ENCODE results near the gene TEX35.
"Not testable (repeated sequence)": the region's sequence is repeated elsewhere in the genome, so short reads cannot be mapped to it uniquely, and the experiment has no call there.

The TEX35 gene

GRCh38 chr1:178500936-178501554 lies 11.9 kb upstream of the TEX35 start:
- Histone ChIP-seq H3K9me3 (ENCODE audit: insufficient read depth, low read length) (no peaks in the 10 kb centered on the region), H3K9ac (ENCODE audit: insufficient read length, low read depth) (no peak overlapping the region), H3K27me3 (ENCODE audit: insufficient read depth, insufficient read length) (no peaks in the 10 kb centered on the region), H3K4me1 (ENCODE audit: insufficient read depth, insufficient read length) (peaks cover 6% of the 10 kb centered on the region), H3K36me3 (ENCODE audit: insufficient read depth, insufficient read length, low read length) (no peaks in the 10 kb centered on the region), H3K4me3 (ENCODE audit: insufficient read length, low read depth) (no peak overlapping the region)
- DNase-seq (ENCODE audit: low read depth, low spot score), result no peak
- TF ChIP-seq SUZ12 (IDR thresholded peaks at IDR 0.05; ENCODE audit: extremely low read depth, insufficient read depth, insufficient read length) (no peak), YY1 (IDR thresholded peaks at IDR 0.05; ENCODE audit: insufficient read depth, insufficient read length) (no peak)

DNA sequence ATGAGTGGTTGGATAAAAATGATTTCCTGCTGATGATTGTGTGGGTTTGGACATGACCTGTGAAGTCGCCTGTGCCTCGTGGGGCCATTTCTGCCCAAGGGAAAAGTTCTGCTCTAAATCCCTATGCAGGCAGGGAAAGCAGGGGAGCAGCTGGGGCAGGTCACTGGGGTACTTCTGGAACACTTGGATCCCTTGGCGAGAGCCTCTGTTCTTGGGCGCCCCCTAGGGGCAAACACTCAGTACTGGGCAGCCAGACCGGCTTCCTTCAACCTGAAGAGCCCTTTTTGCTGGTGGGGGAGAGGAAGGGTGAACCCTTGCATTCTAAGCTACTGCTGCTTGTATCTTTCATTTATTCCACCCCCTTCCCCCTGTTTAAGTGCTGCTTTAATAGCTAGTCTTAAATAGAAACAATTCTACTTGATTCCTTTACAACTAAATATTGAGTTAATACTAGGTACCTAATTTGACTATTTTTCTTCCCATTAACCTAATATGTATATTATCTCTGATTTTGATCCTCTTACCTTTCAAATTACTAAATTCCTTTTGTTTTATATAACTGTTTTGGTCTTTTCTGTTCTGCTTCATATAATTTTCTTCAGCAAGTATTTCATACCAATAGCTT lies 11.1 kb upstream of the TEX35 start:
- Histone ChIP-seq H3K4me1 (ENCODE audit: insufficient read depth, insufficient read length) (peaks cover 6% of the 10 kb centered on the region), H3K4me3 (ENCODE audit: insufficient read length, low read depth) (no peak overlapping the region), H3K36me3 (ENCODE audit: insufficient read depth, insufficient read length, low read length) (no peaks in the 10 kb centered on the region), H3K9ac (ENCODE audit: insufficient read length, low read depth) (no peak overlapping the region), H3K9me3 (ENCODE audit: insufficient read depth, low read length) (no peaks in the 10 kb centered on the region), H3K27me3 (ENCODE audit: insufficient read depth, insufficient read length) (no peaks in the 10 kb centered on the region)
- TF ChIP-seq ZNF274 (IDR thresholded peaks at IDR 0.05; ENCODE audit: low read depth, low read length) (no peak), YY1 (IDR thresholded peaks at IDR 0.05; ENCODE audit: insufficient read depth, insufficient read length) (no peak), SUZ12 (IDR thresholded peaks at IDR 0.05; ENCODE audit: extremely low read depth, insufficient read depth, insufficient read length) (no peak)
- peak; percentile 78 for DNase-seq (ENCODE audit: low read depth, low spot score)

DNA sequence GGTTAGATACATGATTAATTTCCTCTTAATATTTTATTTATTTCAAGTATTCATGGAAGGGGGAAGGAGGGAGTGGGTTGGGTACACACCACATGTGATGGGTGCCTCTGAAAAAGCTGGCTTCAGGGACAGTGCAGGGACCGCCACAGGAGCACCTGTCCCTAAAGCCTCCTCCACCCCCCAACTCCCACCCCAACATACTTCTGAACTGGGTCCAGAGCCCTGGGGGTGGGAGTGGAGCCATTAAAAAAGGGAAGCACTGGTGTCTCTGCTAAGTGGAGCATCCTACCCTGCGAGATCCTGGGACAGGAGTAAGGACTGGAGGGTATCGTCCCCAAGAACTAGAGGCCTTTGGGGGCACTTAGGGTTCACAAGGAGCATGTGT lies 10.6 kb upstream of the TEX35 start:
- Histone ChIP-seq H3K9me3 (ENCODE audit: insufficient read depth, low read length) (no peaks in the 10 kb centered on the region), H3K36me3 (ENCODE audit: insufficient read depth, insufficient read length, low read length) (no peaks in the 10 kb centered on the region), H3K27me3 (ENCODE audit: insufficient read depth, insufficient read length) (no peaks in the 10 kb centered on the region), H3K9ac (ENCODE audit: insufficient read length, low read depth) (no peak overlapping the region), H3K4me1 (ENCODE audit: insufficient read depth, insufficient read length) (peaks cover 6% of the 10 kb centered on the region), H3K4me3 (ENCODE audit: insufficient read length, low read depth) (no peak overlapping the region)
- no peak for DNase-seq (ENCODE audit: low read depth, low spot score)
- TF ChIP-seq YY1 (IDR thresholded peaks at IDR 0.05; ENCODE audit: insufficient read depth, insufficient read length) (no peak), SUZ12 (IDR thresholded peaks at IDR 0.05; ENCODE audit: extremely low read depth, insufficient read depth, insufficient read length) (no peak)

- Histone ChIP-seq H3K4me1 (ENCODE audit: insufficient read depth, insufficient read length) (peaks cover 4% of the 10 kb centered on the region), H3K9me3 (ENCODE audit: insufficient read depth, low read length) (no peaks in the 10 kb centered on the region), H3K4me3 (ENCODE audit: insufficient read length, low read depth) (no peak overlapping the region), H3K36me3 (ENCODE audit: insufficient read depth, insufficient read length, low read length) (no peaks in the 10 kb centered on the region), H3K27me3 (ENCODE audit: insufficient read depth, insufficient read length) (no peaks in the 10 kb centered on the region), H3K9ac (ENCODE audit: insufficient read length, low read depth) (no peak overlapping the region)
- DNase-seq (ENCODE audit: low read depth, low spot score), result no peak
- TF ChIP-seq ZNF274 (IDR thresholded peaks at IDR 0.05; ENCODE audit: low read depth, low read length), result no peak
- TF ChIP-seq SUZ12 (IDR thresholded peaks at IDR 0.05; ENCODE audit: extremely low read depth, insufficient read depth, insufficient read length), result no peak
- no peak for TF ChIP-seq YY1 (IDR thresholded peaks at IDR 0.05; ENCODE audit: insufficient read depth, insufficient read length)
Measured at GRCh38 chr1:178502856-178503255, 10.1 kb upstream of the TEX35 start.

DNA sequence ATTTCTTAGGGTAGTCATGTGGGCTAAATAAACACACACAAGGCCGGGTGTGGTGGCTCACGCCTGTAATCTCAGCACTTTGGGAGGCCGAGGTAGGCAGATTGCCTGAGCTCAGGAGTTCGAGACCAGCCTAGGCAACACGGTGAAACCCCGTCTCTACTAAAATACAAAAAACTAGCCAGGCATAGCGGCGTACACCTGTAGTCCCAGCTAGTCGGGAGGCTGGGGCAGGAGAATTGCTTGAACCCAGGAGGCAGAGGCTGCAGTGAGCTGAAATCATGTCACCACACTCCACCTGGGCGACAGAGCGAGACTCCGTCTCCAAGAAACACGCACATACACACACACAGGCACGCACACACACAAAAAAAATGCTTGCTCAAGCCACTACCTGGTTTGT lies 9.6 kb upstream of the TEX35 start:
- not testable (repeated sequence) for H3K4me3 ChIP-seq (ENCODE audit: insufficient read length, low read depth); H3K36me3 ChIP-seq (ENCODE audit: insufficient read depth, insufficient read length, low read length); H3K27me3 ChIP-seq (ENCODE audit: insufficient read depth, insufficient read length); DNase-seq (ENCODE audit: low read depth, low spot score); H3K9me3 ChIP-seq (ENCODE audit: insufficient read depth, low read length); H3K9ac ChIP-seq (ENCODE audit: insufficient read length, low read depth); H3K4me1 ChIP-seq (ENCODE audit: insufficient read depth, insufficient read length)

DNA sequence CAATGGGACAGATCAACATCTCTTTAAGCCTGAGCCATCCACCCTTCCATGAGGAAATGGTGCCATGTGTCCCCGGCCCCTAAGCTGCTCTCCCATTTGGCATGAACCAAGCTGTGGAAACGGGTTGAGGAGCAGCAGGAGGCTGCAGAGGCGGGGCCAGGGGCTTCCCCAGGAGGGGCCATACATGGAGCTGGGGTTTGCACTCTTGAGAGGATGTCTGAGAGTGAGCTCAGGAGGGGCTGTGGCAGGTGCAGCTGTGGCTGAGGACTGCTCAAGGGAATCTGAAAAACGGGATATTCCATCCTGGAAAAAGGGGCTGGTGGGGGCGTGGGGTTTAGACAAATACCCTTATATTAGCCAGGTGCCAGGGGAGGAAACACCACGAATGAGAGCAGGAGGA lies 9.1 kb upstream of the TEX35 start:
- no peak overlapping the region for H3K4me3 ChIP-seq (ENCODE audit: insufficient read length, low read depth)
- DNase-seq (ENCODE audit: low read depth, low spot score), result no peak
- no peak for TF ChIP-seq ZNF274 (IDR thresholded peaks at IDR 0.05; ENCODE audit: low read depth, low read length)
- no peak for TF ChIP-seq SUZ12 (IDR thresholded peaks at IDR 0.05; ENCODE audit: extremely low read depth, insufficient read depth, insufficient read length)
- no peak for TF ChIP-seq YY1 (IDR thresholded peaks at IDR 0.05; ENCODE audit: insufficient read depth, insufficient read length)
- no peaks in the 10 kb centered on the region for H3K4me1 ChIP-seq (ENCODE audit: insufficient read depth, insufficient read length)
- H3K36me3 ChIP-seq (ENCODE audit: insufficient read depth, insufficient read length, low read length), result no peaks in the 10 kb centered on the region
- no peak overlapping the region for H3K9ac ChIP-seq (ENCODE audit: insufficient read length, low read depth)
- no peaks in the 10 kb centered on the region for H3K9me3 ChIP-seq (ENCODE audit: insufficient read depth, low read length)
- no peaks in the 10 kb centered on the region for H3K27me3 ChIP-seq (ENCODE audit: insufficient read depth, insufficient read length)

DNA sequence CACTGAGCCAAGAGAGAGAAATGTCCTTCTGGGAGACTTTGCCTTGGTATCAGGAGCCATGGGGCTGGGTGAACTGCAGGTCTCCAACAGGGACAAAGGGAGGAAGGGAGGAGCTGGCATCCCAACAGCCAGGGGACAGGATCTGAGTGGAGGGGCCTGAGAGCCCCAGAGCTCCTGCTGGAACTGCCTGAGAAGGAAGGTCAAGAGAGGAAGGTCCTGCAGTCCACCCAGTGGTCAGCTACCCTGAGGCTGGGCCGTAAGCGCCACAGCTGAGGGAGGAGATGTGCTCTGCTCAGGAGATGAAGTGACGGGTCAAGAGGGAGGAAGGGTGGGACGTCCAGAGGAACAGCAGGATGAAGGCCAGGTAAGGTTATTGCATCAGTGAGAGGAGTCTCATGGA lies 8.6 kb upstream of the TEX35 start:
- Histone ChIP-seq H3K4me1 (ENCODE audit: insufficient read depth, insufficient read length) (no peaks in the 10 kb centered on the region), H3K4me3 (ENCODE audit: insufficient read length, low read depth) (no peak overlapping the region), H3K27me3 (ENCODE audit: insufficient read depth, insufficient read length) (no peaks in the 10 kb centered on the region), H3K9ac (ENCODE audit: insufficient read length, low read depth) (no peak overlapping the region), H3K36me3 (ENCODE audit: insufficient read depth, insufficient read length, low read length) (no peaks in the 10 kb centered on the region), H3K9me3 (ENCODE audit: insufficient read depth, low read length) (no peaks in the 10 kb centered on the region)
- no peak for DNase-seq (ENCODE audit: low read depth, low spot score)
- TF ChIP-seq ZNF274 (IDR thresholded peaks at IDR 0.05; ENCODE audit: low read depth, low read length) (no peak), YY1 (IDR thresholded peaks at IDR 0.05; ENCODE audit: insufficient read depth, insufficient read length) (no peak), SUZ12 (IDR thresholded peaks at IDR 0.05; ENCODE audit: extremely low read depth, insufficient read depth, insufficient read length) (no peak)

Data from NT2/D1 (cell line).